ENCODE measurements around the gene SRMS.

- TF ChIP-seq EZH2 (optimal IDR thresholded peaks at IDR 0.05; ENCODE audit: low read depth, low read length) (no peak), EZH2phosphoT487 (IDR thresholded peaks at IDR 0.05; ENCODE audit: low read length) (no peak)
- TF ChIP-seq, protein P1, sequence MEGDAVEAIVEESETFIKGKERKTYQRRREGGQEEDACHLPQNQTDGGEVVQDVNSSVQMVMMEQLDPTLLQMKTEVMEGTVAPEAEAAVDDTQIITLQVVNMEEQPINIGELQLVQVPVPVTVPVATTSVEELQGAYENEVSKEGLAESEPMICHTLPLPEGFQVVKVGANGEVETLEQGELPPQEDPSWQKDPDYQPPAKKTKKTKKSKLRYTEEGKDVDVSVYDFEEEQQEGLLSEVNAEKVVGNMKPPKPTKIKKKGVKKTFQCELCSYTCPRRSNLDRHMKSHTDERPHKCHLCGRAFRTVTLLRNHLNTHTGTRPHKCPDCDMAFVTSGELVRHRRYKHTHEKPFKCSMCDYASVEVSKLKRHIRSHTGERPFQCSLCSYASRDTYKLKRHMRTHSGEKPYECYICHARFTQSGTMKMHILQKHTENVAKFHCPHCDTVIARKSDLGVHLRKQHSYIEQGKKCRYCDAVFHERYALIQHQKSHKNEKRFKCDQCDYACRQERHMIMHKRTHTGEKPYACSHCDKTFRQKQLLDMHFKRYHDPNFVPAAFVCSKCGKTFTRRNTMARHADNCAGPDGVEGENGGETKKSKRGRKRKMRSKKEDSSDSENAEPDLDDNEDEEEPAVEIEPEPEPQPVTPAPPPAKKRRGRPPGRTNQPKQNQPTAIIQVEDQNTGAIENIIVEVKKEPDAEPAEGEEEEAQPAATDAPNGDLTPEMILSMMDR (IDR thresholded peaks at IDR 0.05; ENCODE audit: low read length): no peak
Measured at GRCh38 chr20:63563225-63563935, 15.8 kb upstream of the SRMS start.

Data from MM.1S (cell line).